Measurements from ENCODE around the gene ZCWPW1. TPM values are rescaled to one million over a fixed set of nuclear protein-coding genes. Genes with fewer than 3 reads are reported as not detected.
"Not testable (repeated sequence)": the region's sequence is repeated elsewhere in the genome, so short reads cannot be mapped to it uniquely, and the experiment has no call there.

The ZCWPW1 gene
- total RNA-seq, 3 donors from 2014 or later (not counting 1 experiment from before 2014, with no cell fraction given) = 5.6 to 7.8 (median 7.2) TPM

DNA sequence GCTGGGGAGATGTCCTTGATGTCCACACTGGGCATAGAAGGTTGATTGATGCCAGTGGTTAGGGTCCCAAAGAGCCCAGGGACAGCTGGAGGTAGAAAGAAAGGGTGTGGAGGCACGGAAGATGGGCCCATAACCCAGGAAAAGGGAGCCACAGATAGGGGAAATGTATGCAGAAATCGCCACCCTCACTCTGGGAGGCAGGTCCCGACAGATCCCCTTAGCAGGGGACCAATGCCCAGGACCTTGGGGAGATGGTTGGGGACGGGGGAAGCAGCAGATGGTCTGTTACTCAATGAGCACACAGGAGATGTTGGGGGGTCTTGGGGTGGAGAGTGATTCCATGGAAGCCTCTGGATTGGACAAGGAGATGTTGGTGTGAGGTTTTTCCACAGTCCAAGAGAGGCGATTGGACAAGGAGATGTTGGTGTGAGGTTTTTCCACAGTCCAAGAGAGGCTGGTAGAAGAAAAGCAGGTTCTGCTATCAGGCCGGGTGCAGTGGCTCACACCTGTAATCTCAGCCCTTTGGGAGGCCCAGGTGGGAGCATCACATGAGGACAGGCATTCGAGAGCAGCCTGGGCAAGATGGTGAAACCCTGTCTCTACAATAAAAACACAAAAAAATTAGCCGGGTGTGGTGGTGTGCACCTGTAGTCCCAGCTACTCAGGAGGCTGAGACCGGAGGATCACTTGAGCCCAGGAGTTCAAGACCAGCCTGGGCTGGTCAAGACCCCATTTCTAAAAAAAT lies 14.8 kb upstream of the ZCWPW1 start:
- H3K27ac Mint-ChIP-seq = no peak overlapping the region
- no peak overlapping the region for H3K4me3 ChIP-seq (ENCODE audit: low read length)
- TF ChIP-seq, protein P1, sequence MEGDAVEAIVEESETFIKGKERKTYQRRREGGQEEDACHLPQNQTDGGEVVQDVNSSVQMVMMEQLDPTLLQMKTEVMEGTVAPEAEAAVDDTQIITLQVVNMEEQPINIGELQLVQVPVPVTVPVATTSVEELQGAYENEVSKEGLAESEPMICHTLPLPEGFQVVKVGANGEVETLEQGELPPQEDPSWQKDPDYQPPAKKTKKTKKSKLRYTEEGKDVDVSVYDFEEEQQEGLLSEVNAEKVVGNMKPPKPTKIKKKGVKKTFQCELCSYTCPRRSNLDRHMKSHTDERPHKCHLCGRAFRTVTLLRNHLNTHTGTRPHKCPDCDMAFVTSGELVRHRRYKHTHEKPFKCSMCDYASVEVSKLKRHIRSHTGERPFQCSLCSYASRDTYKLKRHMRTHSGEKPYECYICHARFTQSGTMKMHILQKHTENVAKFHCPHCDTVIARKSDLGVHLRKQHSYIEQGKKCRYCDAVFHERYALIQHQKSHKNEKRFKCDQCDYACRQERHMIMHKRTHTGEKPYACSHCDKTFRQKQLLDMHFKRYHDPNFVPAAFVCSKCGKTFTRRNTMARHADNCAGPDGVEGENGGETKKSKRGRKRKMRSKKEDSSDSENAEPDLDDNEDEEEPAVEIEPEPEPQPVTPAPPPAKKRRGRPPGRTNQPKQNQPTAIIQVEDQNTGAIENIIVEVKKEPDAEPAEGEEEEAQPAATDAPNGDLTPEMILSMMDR (IDR thresholded peaks at IDR 0.05) = no peak
- H3K4me1 ChIP-seq (ENCODE audit: control insufficient read depth, insufficient read depth, low read length) = peaks cover 14% of the 10 kb centered on the region
- H3K9me3 ChIP-seq (ENCODE audit: control insufficient read depth, insufficient read depth, low read length) = no peaks in the 10 kb centered on the region
- no peak overlapping the region for H3K27ac ChIP-seq (ENCODE audit: low read length)
- no peaks in the 10 kb centered on the region for H3K27me3 Mint-ChIP-seq (ENCODE audit: low read depth in 2 of 2)
- no peak overlapping the region for H3K4me3 Mint-ChIP-seq
- intact Hi-C loops (cut with micrococcal nuclease) = no loop called here
- 92% methylated on average over 9 of the region's 9 CpGs for WGBS (ENCODE audit: insufficient coverage)
- no peaks in the 10 kb centered on the region for H3K36me3 Mint-ChIP-seq
- H3K36me3 ChIP-seq (ENCODE audit: control insufficient read depth, insufficient read depth, low read length) = no peaks in the 10 kb centered on the region
- no peaks in the 10 kb centered on the region for H3K4me1 Mint-ChIP-seq
- DNase-seq = no peak
- ATAC-seq = no peak
- no peaks in the 10 kb centered on the region for H3K27me3 ChIP-seq (ENCODE audit: control insufficient read depth, insufficient read depth, low read length)
- H3K9me3 Mint-ChIP-seq = no peaks in the 10 kb centered on the region

DNA sequence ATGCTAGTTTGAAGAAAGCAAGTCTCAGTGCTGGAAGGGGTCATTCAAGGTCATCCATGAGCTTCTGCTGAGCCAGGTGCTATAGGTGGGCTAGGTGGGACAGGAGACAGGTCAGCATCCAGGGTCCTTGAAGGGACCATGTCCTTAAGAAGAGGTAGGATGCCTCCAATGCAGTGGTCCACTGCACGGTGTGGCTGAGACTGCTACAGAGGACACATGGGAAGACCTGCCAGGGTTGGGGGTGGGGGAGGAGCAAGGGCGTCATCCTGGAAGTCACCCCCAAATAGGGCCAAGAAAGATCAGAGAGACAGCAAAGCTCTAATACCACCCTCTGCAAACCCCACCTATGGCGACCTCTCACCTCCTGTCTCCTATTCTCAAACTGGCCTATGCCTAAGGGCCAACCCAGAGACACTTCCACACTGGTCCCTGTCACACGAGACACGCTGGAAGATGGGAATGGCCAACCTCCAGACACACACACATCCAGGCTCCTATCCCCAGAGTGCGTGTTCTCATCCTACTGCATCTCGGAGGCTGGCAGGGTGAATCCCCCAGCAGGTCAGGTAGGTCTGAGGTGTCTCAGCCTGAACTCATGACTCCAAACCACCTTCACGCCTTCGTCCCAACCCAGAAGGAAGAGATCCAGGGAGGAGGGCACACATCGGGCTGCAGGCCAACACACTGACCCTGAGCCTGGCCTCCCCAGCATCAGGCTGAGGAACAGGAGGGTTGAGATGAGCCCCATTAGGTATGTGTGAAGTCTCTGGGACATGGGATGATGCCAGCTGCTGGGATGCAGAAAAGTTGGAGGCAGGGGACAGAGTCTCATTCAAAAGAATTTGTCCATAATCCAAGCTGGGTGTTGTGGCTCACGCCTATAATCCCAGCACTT lies 13.4 kb upstream of the ZCWPW1 start:
- WGBS (ENCODE audit: insufficient coverage) = 95% methylated on average over 10 of the region's 11 CpGs
- no peak overlapping the region for H3K4me3 ChIP-seq (ENCODE audit: low read length)

GRCh38 chr7:100439244-100439643 lies 10.7 kb upstream of the ZCWPW1 start:
- H3K36me3 Mint-ChIP-seq; H3K4me3 ChIP-seq (ENCODE audit: low read length); H3K4me3 Mint-ChIP-seq; H3K36me3 ChIP-seq (ENCODE audit: control insufficient read depth, insufficient read depth, low read length); H3K9me3 ChIP-seq (ENCODE audit: control insufficient read depth, insufficient read depth, low read length); H3K9me3 Mint-ChIP-seq; intact Hi-C loops (cut with micrococcal nuclease); ATAC-seq; DNase-seq; H3K27me3 ChIP-seq (ENCODE audit: control insufficient read depth, insufficient read depth, low read length); H3K27ac ChIP-seq (ENCODE audit: low read length); H3K27me3 Mint-ChIP-seq (ENCODE audit: low read depth in 2 of 2); H3K27ac Mint-ChIP-seq: not testable (repeated sequence)
- peaks cover 11 to 17% of the 10 kb centered on the region in 2 donors for H3K4me1 Mint-ChIP-seq
- WGBS (ENCODE audit: insufficient coverage) = 95% methylated on average over 7 of the region's 7 CpGs
- peaks cover 21% of the 10 kb centered on the region for H3K4me1 ChIP-seq (ENCODE audit: control insufficient read depth, insufficient read depth, low read length)

More for the DNA sequence above, 13.4 kb upstream of the ZCWPW1 start:
- no peak overlapping the region for H3K27ac Mint-ChIP-seq
- DNase-seq (no peak), ATAC-seq (no peak)
- Histone ChIP-seq H3K27me3 (ENCODE audit: control insufficient read depth, insufficient read depth, low read length) (no peaks in the 10 kb centered on the region), H3K27ac (ENCODE audit: low read length) (no peak overlapping the region), H3K9me3 (ENCODE audit: control insufficient read depth, insufficient read depth, low read length) (no peaks in the 10 kb centered on the region), H3K4me1 (ENCODE audit: control insufficient read depth, insufficient read depth, low read length) (peaks cover 18% of the 10 kb centered on the region), H3K36me3 (ENCODE audit: control insufficient read depth, insufficient read depth, low read length) (no peaks in the 10 kb centered on the region)
- intact Hi-C loops (cut with micrococcal nuclease) = no loop called here
- H3K4me1 Mint-ChIP-seq = no peaks in the 10 kb centered on the region
- H3K36me3 Mint-ChIP-seq = no peaks in the 10 kb centered on the region
- TF ChIP-seq, protein P1 (IDR thresholded peaks at IDR 0.05) = no peak
- H3K4me3 Mint-ChIP-seq = no peak overlapping the region
- H3K27me3 Mint-ChIP-seq (ENCODE audit: low read depth in 2 of 2) = no peaks in the 10 kb centered on the region
- no peaks in the 10 kb centered on the region for H3K9me3 Mint-ChIP-seq

DNA sequence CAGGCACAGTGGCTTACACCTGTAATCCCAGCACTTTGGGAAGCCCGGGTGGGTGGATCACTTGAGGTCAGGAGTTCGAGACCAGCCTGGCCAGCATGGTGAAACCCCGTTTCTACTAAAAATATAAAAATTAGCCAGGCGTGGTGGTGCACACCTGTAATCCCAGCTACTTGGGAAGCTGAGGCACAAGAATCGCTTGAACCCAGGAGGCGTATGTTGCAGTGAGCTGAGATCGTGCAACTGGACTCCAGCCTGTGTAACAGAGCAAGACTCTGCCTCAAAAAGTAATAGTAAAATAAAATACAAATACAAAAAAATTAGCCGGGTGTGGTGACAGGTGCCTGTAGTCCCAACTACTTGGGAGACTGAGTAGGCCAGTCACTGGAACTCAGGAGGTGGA lies 10.2 kb upstream of the ZCWPW1 start:
- intact Hi-C loops (cut with micrococcal nuclease); H3K27ac Mint-ChIP-seq; H3K27me3 Mint-ChIP-seq (ENCODE audit: low read depth in 2 of 2); H3K9me3 Mint-ChIP-seq; H3K36me3 ChIP-seq (ENCODE audit: control insufficient read depth, insufficient read depth, low read length); H3K27ac ChIP-seq (ENCODE audit: low read length); H3K4me3 Mint-ChIP-seq; DNase-seq; ATAC-seq; H3K4me3 ChIP-seq (ENCODE audit: low read length); H3K36me3 Mint-ChIP-seq; H3K9me3 ChIP-seq (ENCODE audit: control insufficient read depth, insufficient read depth, low read length); H3K27me3 ChIP-seq (ENCODE audit: control insufficient read depth, insufficient read depth, low read length): not testable (repeated sequence)
- H3K4me1 Mint-ChIP-seq = peaks cover 13 to 20% of the 10 kb centered on the region in 2 donors
- 98% methylated on average over 7 of the region's 8 CpGs for WGBS (ENCODE audit: insufficient coverage)
- H3K4me1 ChIP-seq (ENCODE audit: control insufficient read depth, insufficient read depth, low read length) = peaks cover 24% of the 10 kb centered on the region

Measured in natural killer cell (primary cell).